Measurements from ENCODE around the gene ZBTB38.

Gene ZBTB38

GRCh38 chr3:141335531-141336061 lies 32.7 kb upstream of the ZBTB38 start:
- in situ Hi-C loops (cut with HindIII; ENCODE audit: low pct_ligation_motif_present, low pct_unique_long_range_greater_than_20kb, low sequenced_read_pairs): no loop called here
- DNase-seq: no peak

GRCh38 chr3:141336672-141337522 lies 31.4 kb upstream of the ZBTB38 start:
- in situ Hi-C loops (cut with HindIII; ENCODE audit: low pct_ligation_motif_present, low pct_unique_long_range_greater_than_20kb, low sequenced_read_pairs): no loop called here
- DNase-seq: peak; percentile 46

GRCh38 chr3:141337523-141337854 lies 30.8 kb upstream of the ZBTB38 start:
- DNase-seq: no peak
- in situ Hi-C loops (cut with HindIII; ENCODE audit: low pct_ligation_motif_present, low pct_unique_long_range_greater_than_20kb, low sequenced_read_pairs): no loop called here

GRCh38 chr3:141337991-141338390 lies 30.3 kb upstream of the ZBTB38 start:
- no peak for DNase-seq
- in situ Hi-C loops (cut with HindIII; ENCODE audit: low pct_ligation_motif_present, low pct_unique_long_range_greater_than_20kb, low sequenced_read_pairs): no loop called here

- DNase-seq: no peak
- in situ Hi-C loops (cut with HindIII; ENCODE audit: low pct_ligation_motif_present, low pct_unique_long_range_greater_than_20kb, low sequenced_read_pairs): no loop called here
These were observed 29.4 kb upstream of the ZBTB38 start for GRCh38 chr3:141338881-141339280.

- DNase-seq: no peak
- in situ Hi-C loops (cut with HindIII; ENCODE audit: low pct_ligation_motif_present, low pct_unique_long_range_greater_than_20kb, low sequenced_read_pairs): no loop called here
These were observed 26.8 kb upstream of the ZBTB38 start for GRCh38 chr3:141341536-141341935.

- no peak for DNase-seq
- in situ Hi-C loops (cut with HindIII; ENCODE audit: low pct_ligation_motif_present, low pct_unique_long_range_greater_than_20kb, low sequenced_read_pairs): no loop called here
These were observed 25.9 kb upstream of the ZBTB38 start for GRCh38 chr3:141342386-141342785.

GRCh38 chr3:141343077-141343476 lies 25.2 kb upstream of the ZBTB38 start:
- in situ Hi-C loops (cut with HindIII; ENCODE audit: low pct_ligation_motif_present, low pct_unique_long_range_greater_than_20kb, low sequenced_read_pairs): no loop called here
- DNase-seq: no peak

GRCh38 chr3:141343865-141344271 lies 24.4 kb upstream of the ZBTB38 start:
- in situ Hi-C loops (cut with HindIII; ENCODE audit: low pct_ligation_motif_present, low pct_unique_long_range_greater_than_20kb, low sequenced_read_pairs): no loop called here
- DNase-seq: no peak

- in situ Hi-C loops (cut with HindIII; ENCODE audit: low pct_ligation_motif_present, low pct_unique_long_range_greater_than_20kb, low sequenced_read_pairs): no loop called here
- no peak for DNase-seq
These were observed 22.8 kb upstream of the ZBTB38 start for GRCh38 chr3:141345528-141345927.

- no peak for DNase-seq
- in situ Hi-C loops (cut with HindIII; ENCODE audit: low pct_ligation_motif_present, low pct_unique_long_range_greater_than_20kb, low sequenced_read_pairs): no loop called here
These were observed 22.3 kb upstream of the ZBTB38 start for GRCh38 chr3:141346007-141346406.

GRCh38 chr3:141346418-141346817 lies 21.9 kb upstream of the ZBTB38 start:
- no peak for DNase-seq
- in situ Hi-C loops (cut with HindIII; ENCODE audit: low pct_ligation_motif_present, low pct_unique_long_range_greater_than_20kb, low sequenced_read_pairs): no loop called here

- in situ Hi-C loops (cut with HindIII; ENCODE audit: low pct_ligation_motif_present, low pct_unique_long_range_greater_than_20kb, low sequenced_read_pairs): no loop called here
- no peak for DNase-seq
These were observed 21.5 kb upstream of the ZBTB38 start for GRCh38 chr3:141346839-141347238.

GRCh38 chr3:141348837-141349236 lies 19.5 kb upstream of the ZBTB38 start:
- in situ Hi-C loops (cut with HindIII; ENCODE audit: low pct_ligation_motif_present, low pct_unique_long_range_greater_than_20kb, low sequenced_read_pairs): no loop called here
- no peak for DNase-seq

GRCh38 chr3:141349711-141350110 lies 18.6 kb upstream of the ZBTB38 start:
- in situ Hi-C loops (cut with HindIII; ENCODE audit: low pct_ligation_motif_present, low pct_unique_long_range_greater_than_20kb, low sequenced_read_pairs): no loop called here
- no peak for DNase-seq

- in situ Hi-C loops (cut with HindIII; ENCODE audit: low pct_ligation_motif_present, low pct_unique_long_range_greater_than_20kb, low sequenced_read_pairs): no loop called here
- DNase-seq: no peak
These were observed 17.6 kb upstream of the ZBTB38 start for GRCh38 chr3:141350666-141351065.

GRCh38 chr3:141352262-141352984 lies 15.9 kb upstream of the ZBTB38 start:
- in situ Hi-C loops (cut with HindIII; ENCODE audit: low pct_ligation_motif_present, low pct_unique_long_range_greater_than_20kb, low sequenced_read_pairs): no loop called here
- DNase-seq: no peak

GRCh38 chr3:141353652-141354495 lies 14.4 kb upstream of the ZBTB38 start:
- DNase-seq: no peak

GRCh38 chr3:141354517-141354916 lies 13.8 kb upstream of the ZBTB38 start:
- in situ Hi-C loops (cut with HindIII; ENCODE audit: low pct_ligation_motif_present, low pct_unique_long_range_greater_than_20kb, low sequenced_read_pairs): no loop called here
- no peak for DNase-seq

More at GRCh38 chr3:141353652-141354495, 14.4 kb upstream of the ZBTB38 start:
- in situ Hi-C loops (cut with HindIII; ENCODE audit: low pct_ligation_motif_present, low pct_unique_long_range_greater_than_20kb, low sequenced_read_pairs): no loop called here

Data from ACHN (cell line).